ENCODE measurements around the gene NCBP1.
"Not testable (repeated sequence)": the region's sequence is repeated elsewhere in the genome, so short reads cannot be mapped to it uniquely, and the experiment has no call there.

The NCBP1 gene

DNA sequence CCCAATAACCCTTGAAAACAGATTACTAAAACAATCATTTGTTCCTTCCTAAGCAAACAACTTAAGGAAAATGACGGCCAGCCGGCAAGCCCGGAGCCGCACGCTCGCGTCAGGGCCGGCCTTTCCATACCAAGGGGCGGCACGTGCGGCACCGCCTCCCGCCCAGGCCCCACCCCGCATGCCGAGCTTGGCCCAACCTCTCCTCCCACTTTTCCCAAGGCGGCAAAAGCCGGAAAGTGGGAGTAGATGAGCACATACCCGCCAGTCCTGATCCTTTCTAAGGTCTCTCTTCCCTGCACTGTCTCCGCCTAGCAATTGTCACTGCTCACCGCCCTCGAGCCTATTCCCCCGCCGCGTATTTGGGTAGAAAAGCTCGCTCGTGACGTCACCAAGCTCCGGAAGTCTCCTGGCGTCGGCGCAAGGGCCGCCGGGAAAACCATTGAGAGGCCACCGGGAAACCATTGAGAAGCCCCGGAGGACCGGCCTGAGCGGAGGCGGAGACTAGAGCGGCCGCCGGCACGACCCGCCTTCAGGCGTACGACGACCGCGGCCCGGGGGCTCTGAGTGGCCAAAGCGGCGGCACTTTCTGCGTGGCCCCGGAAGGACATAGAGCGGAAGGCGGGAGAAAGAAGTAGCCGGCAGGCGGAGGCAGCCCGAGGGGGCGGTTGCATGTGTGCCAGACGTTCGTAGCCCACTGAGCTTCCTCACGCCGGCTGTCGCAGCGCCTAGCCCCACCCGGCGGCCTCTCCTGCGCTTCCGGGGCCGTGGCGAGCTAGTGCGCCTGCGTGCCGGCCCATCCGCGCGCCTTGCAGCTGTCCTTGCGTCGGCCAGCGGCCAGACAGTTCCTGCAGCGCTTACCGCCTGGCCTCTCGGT lies at the start of gene NCBP1, which contains the start of gene TSTD2:
TSS of gene NCBP1 (plus strand) at position 837 of the 874 bp plus-strand sequence. CDS start 61 bp downstream, outside the sequence.
TSS of gene TSTD2 (minus strand) at position 384 of the 874 bp plus-strand sequence. CDS start 5,806 bp downstream, outside the sequence.
- peak; percentile 79 to 92 (median 92) for DNase-seq (ENCODE audit: low read depth in 2 of 3, low spot score in 2 of 3)

DNA sequence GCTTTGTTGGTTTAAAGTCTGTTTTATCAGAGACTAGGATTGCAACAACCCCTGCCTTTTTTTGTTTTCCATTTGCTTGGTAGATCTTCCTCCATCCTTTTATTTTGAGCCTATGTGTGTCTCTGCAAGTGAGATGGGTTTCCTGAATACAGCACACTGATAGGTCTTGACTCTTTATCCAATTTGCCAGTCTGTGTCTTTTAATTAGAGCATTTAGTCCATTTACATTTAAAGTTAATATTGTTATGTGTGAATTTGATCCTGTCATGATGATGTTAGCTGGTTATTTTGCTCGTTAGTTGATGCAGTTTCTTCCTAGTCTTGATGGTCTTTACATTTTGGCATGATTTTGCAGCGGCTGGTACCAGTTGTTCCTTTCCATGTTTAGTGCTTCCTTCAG lies 48.8 kb upstream of the NCBP1 start:
- not testable (repeated sequence) for DNase-seq (ENCODE audit: low read depth in 2 of 3, low spot score in 2 of 3)

GRCh38 chr9:97586909-97587308 lies 46.7 kb upstream of the NCBP1 start:
- DNase-seq (ENCODE audit: low read depth in 2 of 3, low spot score in 2 of 3) = not testable (repeated sequence)

GRCh38 chr9:97591535-97591934 lies 42.1 kb upstream of the NCBP1 start:
- DNase-seq (ENCODE audit: low read depth in 2 of 3, low spot score in 2 of 3) = no peak

DNA sequence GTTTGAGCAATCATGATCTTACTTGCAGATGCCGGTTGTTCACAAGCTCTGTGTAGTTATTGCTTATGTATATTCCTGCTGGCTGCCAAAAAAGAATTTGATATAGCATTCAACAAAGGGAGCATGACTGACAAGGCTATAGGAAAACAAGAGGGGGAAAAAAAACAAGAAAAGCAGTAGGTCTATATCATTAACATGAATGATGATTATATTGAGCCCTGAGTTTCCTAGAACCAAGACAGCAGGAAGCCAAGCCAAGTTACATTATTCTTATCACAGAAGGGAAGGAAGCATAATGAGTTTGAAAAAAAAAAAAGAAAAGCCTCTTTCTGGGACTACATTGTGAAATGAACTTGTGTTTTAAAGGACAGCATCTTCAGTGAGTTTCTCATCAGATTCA lies 41.5 kb upstream of the NCBP1 start:
- DNase-seq (ENCODE audit: low read depth in 2 of 3, low spot score in 2 of 3) = no peak

DNA sequence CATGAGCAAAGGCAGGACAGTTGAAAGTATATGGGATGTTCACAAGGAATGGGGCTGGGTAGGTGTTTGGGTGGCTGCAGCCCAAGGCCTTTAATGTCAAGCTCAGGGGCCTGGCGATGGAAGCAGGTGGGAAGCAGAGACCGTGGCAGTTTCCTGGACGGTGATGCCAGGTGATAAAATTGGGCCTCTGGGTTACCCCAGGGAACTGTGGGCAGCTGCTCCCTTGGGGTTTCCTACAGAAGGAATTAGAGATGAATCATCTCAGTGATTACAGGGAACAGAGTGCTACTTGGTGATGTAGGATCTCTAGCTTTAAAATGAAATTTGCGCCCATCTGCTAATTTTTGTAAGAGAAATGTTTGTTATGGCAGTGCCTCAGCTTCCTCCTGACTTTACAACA lies 39.7 kb upstream of the NCBP1 start:
- no peak for DNase-seq (ENCODE audit: low read depth in 2 of 3, low spot score in 2 of 3)

DNA sequence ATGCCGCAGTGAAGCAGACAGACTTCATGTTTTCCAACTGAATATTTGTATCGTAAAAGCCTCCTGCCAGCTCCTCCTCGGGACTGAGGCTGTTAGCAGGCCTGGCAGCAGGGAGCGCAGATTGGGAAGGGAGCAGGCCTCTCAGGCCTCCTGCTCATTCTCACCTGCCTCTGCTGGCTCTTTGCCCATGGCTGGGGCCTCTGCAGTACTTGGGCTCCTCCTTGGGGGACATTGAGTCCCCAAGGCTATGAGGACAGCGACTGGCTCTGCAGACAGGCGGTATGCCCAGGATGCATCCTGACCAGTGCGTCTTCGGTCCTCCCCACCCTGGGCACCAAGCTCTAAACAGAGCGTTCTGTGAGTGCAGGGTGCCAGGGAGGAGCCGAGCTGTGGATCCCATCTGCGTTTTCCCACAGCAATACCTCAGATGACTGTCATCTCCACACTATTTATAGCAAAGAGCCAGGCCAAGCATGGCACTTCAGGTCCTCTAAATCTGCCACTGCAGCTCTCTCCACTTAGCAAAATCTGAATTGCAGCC lies 39.2 kb upstream of the NCBP1 start:
- DNase-seq (ENCODE audit: low read depth in 2 of 3, low spot score in 2 of 3) = no peak

DNA sequence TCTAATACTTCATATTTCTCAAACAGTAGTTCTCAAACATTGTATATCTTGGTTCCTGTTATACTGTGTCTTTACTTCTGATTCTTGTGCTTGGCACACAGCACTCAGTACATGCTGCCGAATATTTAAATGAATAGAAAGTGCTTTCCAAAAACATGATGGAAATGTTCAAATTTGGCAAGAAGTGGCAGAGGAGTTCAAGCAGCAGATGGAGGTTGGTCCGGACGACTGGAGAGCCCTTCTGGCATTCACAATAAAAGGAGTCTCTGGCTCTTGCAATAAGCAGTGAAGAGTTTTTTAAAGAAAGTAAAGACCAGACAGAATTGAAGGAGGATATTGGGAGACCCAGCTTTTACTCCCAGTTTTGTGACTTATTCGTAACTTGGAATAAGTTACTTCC lies 36.7 kb upstream of the NCBP1 start:
- no peak for DNase-seq (ENCODE audit: low read depth in 2 of 3, low spot score in 2 of 3)

- peak in 2 of 3 experiments; percentile 32 to 36 for DNase-seq (ENCODE audit: low read depth in 2 of 3, low spot score in 2 of 3)
Observed at GRCh38 chr9:97598461-97599288, 34.9 kb upstream of the NCBP1 start.

DNA sequence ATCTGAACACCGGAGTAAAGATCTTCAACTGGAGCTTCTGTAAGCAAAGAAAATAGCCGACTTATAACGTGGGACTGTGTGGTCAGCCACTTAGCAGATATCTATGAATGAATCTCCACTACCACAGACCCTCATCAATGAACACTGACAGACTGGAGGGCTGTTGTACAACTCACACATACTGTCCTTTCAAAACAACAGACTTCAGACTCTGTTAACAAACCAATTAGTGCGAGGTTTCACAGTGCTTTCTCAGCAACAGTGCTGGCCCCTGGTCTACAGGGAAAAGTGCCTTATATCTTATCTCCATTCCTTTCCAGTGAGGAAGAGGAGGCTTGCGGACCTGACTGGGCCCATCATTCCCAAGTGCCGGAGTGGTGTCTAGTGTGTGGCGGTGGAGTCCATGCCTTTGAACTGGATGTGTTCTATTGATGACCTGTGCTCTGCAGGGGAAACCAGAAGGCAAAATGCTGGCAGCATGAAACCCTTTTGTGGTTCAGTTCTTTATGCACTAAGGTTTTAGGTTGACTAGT lies 34.2 kb upstream of the NCBP1 start:
- DNase-seq (ENCODE audit: low read depth in 2 of 3, low spot score in 2 of 3) = no peak

DNA sequence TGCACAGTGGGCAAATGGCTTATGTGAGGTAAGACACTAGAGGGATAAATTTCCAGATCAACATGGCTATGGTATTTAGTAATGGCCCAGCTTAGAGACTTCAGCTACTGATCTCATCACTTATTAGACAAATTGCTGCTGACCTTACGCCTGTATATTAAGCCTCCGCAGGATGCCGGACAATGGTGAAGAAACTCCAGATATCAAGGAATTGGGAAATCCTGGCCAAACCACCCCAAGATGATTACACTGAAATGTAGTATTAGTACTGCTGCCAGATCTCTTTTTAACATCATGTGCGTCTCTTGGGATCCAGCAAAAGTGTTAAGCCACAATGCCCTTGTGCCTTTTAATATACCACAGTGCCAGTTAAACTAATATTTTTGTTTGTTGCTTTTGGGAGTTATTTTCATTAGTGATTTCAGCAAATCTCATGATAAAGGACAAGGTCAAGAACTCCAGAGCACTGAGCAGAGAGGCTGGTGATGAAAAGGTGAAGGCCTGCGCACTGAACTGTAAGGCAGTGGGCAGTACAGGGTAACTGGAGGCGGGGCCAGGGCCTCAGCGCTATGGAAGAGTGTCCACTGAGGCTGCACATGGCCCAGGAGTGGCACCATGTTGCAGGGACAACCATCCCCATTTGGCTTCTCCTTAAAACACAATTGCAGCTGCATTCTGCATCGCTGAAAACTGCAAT lies 32.9 kb upstream of the NCBP1 start:
- DNase-seq (ENCODE audit: low read depth in 2 of 3, low spot score in 2 of 3) = no peak

- DNase-seq (ENCODE audit: low read depth in 2 of 3, low spot score in 2 of 3) = no peak
Observed at GRCh38 chr9:97601228-97601898, 32.3 kb upstream of the NCBP1 start.

GRCh38 chr9:97602430-97602829 lies 31.2 kb upstream of the NCBP1 start:
- no peak for DNase-seq (ENCODE audit: low read depth in 2 of 3, low spot score in 2 of 3)

- DNase-seq (ENCODE audit: low read depth in 2 of 3, low spot score in 2 of 3) = no peak
Observed at GRCh38 chr9:97604901-97605645, 28.5 kb upstream of the NCBP1 start.

DNA sequence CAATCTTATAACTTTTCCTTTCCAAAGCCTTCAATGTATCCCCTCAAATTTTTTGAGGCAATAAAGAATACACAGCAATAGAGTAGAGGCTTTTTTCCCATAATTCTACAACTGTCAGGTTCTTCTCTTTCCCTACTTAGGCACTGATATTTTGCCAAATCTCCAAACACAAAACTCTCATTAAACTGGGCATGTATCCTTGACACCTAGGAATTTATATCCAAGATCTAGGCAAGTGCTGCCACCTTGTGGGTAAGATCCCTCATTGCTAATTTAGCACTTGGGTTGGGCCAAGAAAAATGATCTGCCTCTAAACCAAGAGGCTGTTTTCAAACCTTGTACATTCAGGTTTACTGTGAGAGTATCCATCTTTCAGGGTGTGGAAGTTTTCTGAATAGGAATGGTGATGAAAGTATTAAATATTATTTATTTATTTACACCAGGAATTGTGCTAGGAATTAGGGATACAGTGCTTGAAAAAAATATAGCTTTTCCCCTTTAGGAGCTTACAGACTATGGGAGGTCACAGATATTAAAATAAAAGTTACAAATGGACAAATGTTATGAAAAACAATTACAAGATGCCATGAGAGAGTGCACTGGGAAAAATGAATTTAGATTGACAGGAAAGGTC lies 18.1 kb upstream of the NCBP1 start:
- no peak for DNase-seq (ENCODE audit: low read depth in 2 of 3, low spot score in 2 of 3)

DNA sequence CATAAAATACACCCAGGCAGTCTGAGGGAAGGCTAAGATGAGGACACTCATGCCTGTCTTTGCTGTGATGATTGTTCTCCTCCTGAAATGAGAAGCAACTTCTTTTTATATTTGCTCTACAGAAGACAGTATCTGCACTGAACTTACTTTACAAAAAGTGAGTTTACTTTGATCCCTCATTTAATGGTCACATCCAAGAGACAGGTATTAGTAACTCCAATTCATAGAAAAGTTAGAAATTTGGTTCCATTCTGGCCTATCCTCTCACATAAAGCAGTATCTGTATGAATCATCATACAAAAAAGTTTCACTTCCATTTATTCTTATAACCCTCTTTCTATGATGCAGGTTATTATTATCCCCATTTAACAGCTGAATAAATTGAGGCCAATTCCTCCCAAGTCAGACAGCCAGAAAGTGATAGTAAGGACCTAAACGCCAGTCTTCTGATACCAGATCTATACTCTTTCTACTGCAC lies 15.6 kb upstream of the NCBP1 start:
- no peak for DNase-seq (ENCODE audit: low read depth in 2 of 3, low spot score in 2 of 3)

DNA sequence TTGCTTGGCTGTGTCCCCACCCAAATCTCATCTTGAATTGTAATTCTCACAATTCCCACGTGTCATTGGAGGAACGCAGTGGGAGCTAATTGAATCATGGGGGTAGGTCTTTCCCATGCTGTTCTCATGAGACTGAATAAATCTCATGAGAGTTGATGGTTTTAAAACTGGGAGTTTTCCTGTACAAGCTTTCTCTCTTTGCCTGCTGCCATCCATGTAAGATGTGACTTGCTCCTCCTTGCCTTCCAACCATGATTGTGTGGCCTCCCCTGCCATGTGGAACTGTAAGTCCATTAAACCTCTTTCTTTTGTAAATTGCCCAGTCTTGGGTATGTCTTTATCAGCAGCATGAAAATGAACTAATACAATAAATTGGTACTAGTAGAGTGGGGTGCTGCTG lies 13.6 kb upstream of the NCBP1 start:
- DNase-seq (ENCODE audit: low read depth in 2 of 3, low spot score in 2 of 3) = not testable (repeated sequence)

DNA sequence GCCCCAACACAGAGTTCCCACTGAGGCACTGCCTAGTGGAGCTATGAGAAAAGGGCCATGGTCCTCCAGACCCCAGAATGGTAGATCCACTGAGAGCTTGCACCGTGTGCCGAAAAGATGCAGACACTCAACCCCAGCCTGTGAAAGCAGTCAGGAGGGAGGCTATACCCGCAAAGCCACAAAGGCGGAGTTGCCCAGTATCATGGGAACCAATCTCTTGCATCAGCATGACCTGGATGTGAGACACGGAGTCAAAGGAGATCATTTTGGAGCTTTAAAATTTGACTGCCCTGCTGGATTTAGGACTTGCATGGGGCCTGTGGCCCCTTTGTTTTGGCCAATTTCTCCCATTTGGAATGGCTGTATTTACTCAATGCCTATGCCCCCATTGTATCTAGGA lies 11.1 kb upstream of the NCBP1 start:
- not testable (repeated sequence) for DNase-seq (ENCODE audit: low read depth in 2 of 3, low spot score in 2 of 3)

- no peak for DNase-seq (ENCODE audit: low read depth in 2 of 3, low spot score in 2 of 3)
Observed at GRCh38 chr9:97623946-97624345, 9.7 kb upstream of the NCBP1 start.
